HEK293 (cell line): ENCODE results near the gene NR0B2.

Experiments used
- CTCF ChIA-PET: fragments of 350-600 bp; formaldehyde crosslinking; extraction: SDS; loops from one replicate; lab custom pipeline; 2021; ENCODE audit warnings: antibody characterized with exemption; lab: Yijun Ruan, JAX
- POLR2A ChIA-PET: fragments of 300-600 bp; formaldehyde crosslinking; extraction: SDS; loops from one replicate; lab custom pipeline; 2020; ENCODE audit warnings: antibody characterized with exemption, inconsistent platforms; lab: Yijun Ruan, JAX
- H3K27ac ChIP-seq: fragments of 200-500 bp; sonication (Bioruptor generic); 2 replicates; pipeline ENCODE4 v1.5.1; 2014; ENCODE audit warnings: low read depth, low read length, control low read depth, inconsistent platforms; ENCODE audit errors: extremely low read depth
- H3K36me3 ChIP-seq, 2 experiments: fragments of 200-500 bp in 1 of 2; sonication (Bioruptor generic) in 1 of 2; 1 replicate in 1 of 2; 2 replicates in 1 of 2; pipeline ENCODE4 v1.5.1; 2014 to 2017; ENCODE audit warnings: inconsistent platforms in 2 of 2, low read length in 2 of 2; ENCODE audit not compliant: control insufficient read depth in 2 of 2, insufficient read depth in 1 of 2
- H3K4me1 ChIP-seq: fragments of 200-500 bp; sonication (Bioruptor generic); 2 replicates; pipeline ENCODE4 v1.5.1; 2014; ENCODE audit warnings: mild to moderate bottlenecking, low read length, inconsistent platforms; ENCODE audit not compliant: control insufficient read depth, insufficient read depth
- H3K4me3 ChIP-seq: 2 replicates; pipeline ENCODE4 v1.5.1; 2011; ENCODE audit warnings: low read depth, mild to moderate bottlenecking, control low read depth, low read length, moderate library complexity
- H3K9me3 ChIP-seq: fragments of 200-500 bp; sonication (Bioruptor generic); 2 replicates; pipeline ENCODE4 v1.5.1; 2014; ENCODE audit warnings: low read depth, low read length, inconsistent platforms; ENCODE audit not compliant: control insufficient read depth, insufficient read depth
- PRDM1 ChIP-seq: fragments of 450-650 bp; formaldehyde crosslinking; IDR thresholded peaks from 2 replicates; pipeline ENCODE4; 2016; ENCODE audit warnings: missing biosample characterization, missing genetic modification characterization
- SCRT2 ChIP-seq: fragments of 450-650 bp; formaldehyde crosslinking; IDR thresholded peaks from 2 replicates; pipeline ENCODE4 v1.5.1; 2016; ENCODE audit warnings: missing biosample characterization, missing genetic modification characterization
- ZBTB1 ChIP-seq: fragments of 450-650 bp; formaldehyde crosslinking; IDR thresholded peaks from 2 replicates; pipeline ENCODE4 v1.5.1; 2016; ENCODE audit warnings: missing biosample characterization, missing genetic modification characterization
- ZBTB17 ChIP-seq: fragments of 450-650 bp; formaldehyde crosslinking; IDR thresholded peaks from 2 replicates; pipeline ENCODE4 v1.5.1; 2016; ENCODE audit warnings: missing biosample characterization, missing genetic modification characterization
- ZBTB21 ChIP-seq: fragments of 450-650 bp; formaldehyde crosslinking; IDR thresholded peaks from 2 replicates; pipeline ENCODE4 v1.5.1; 2017; ENCODE audit warnings: missing biosample characterization, missing genetic modification characterization
- ZBTB7A ChIP-seq: fragments of 450-650 bp; formaldehyde crosslinking; IDR thresholded peaks from 2 replicates; pipeline ENCODE4 v1.5.1; 2016; ENCODE audit warnings: low read depth, missing biosample characterization, missing genetic modification characterization
- ZNF10 ChIP-seq: fragments of 450-650 bp; formaldehyde crosslinking; IDR thresholded peaks from 2 replicates; pipeline ENCODE4 v1.5.1; 2017; ENCODE audit warnings: missing biosample characterization, missing genetic modification characterization
- ZNF138 ChIP-seq: fragments of 450-650 bp; formaldehyde crosslinking; IDR thresholded peaks from 2 replicates; pipeline ENCODE4 v1.5.1; 2016; ENCODE audit warnings: missing biosample characterization, missing genetic modification characterization, borderline replicate concordance
- ZNF311 ChIP-seq: fragments of 450-650 bp; formaldehyde crosslinking; IDR thresholded peaks from 2 replicates; pipeline ENCODE4 v1.5.1; 2017; ENCODE audit warnings: missing biosample characterization, missing genetic modification characterization, borderline replicate concordance
- ZNF335 ChIP-seq: fragments of 450-650 bp; formaldehyde crosslinking; conservative IDR thresholded peaks from 2 replicates; pipeline ENCODE4 v1.5.1; 2016; ENCODE audit warnings: missing biosample characterization, missing genetic modification characterization
- ZNF423 ChIP-seq: fragments of 450-650 bp; formaldehyde crosslinking; IDR thresholded peaks from 2 replicates; pipeline ENCODE4 v1.5.1; 2016; ENCODE audit warnings: missing biosample characterization, missing genetic modification characterization
- ZNF530 ChIP-seq: fragments of 450-650 bp; formaldehyde crosslinking; IDR thresholded peaks from 2 replicates; pipeline ENCODE4 v1.5.1; 2016; ENCODE audit warnings: low read depth, missing biosample characterization, missing genetic modification characterization
- ZNF600 ChIP-seq: fragments of 450-650 bp; formaldehyde crosslinking; IDR thresholded peaks from 2 replicates; pipeline ENCODE4 v1.5.1; 2016; ENCODE audit warnings: missing biosample characterization, missing genetic modification characterization
- ZNF621 ChIP-seq: fragments of 450-650 bp; formaldehyde crosslinking; IDR thresholded peaks from 2 replicates; pipeline ENCODE4 v1.5.1; 2017; ENCODE audit warnings: missing biosample characterization, missing genetic modification characterization
- ZNF654 ChIP-seq: fragments of 450-650 bp; formaldehyde crosslinking; IDR thresholded peaks from 2 replicates; pipeline ENCODE4 v1.5.1; 2016; ENCODE audit warnings: low read depth, missing biosample characterization, missing genetic modification characterization
- TF ChIP-seq, protein P1 (sequence below): fragments of 450-650 bp; formaldehyde crosslinking; conservative IDR thresholded peaks from 2 replicates; pipeline ENCODE4 v1.5.1; 2016; ENCODE audit warnings: low read depth, missing biosample characterization, missing genetic modification characterization
- TF ChIP-seq, protein P2 (sequence below): fragments of 450-650 bp; formaldehyde crosslinking; IDR thresholded peaks from 2 replicates; pipeline ENCODE4 v1.5.1; 2017; ENCODE audit warnings: missing biosample characterization, mild to moderate bottlenecking, missing genetic modification characterization, moderate library complexity
- TF ChIP-seq, protein P3 (sequence below): fragments of 450-650 bp; formaldehyde crosslinking; IDR thresholded peaks from 2 replicates; pipeline ENCODE4 v1.5.1; 2016; ENCODE audit warnings: missing biosample characterization, missing genetic modification characterization, low read depth
- TF ChIP-seq, protein P4 (sequence below): fragments of 450-650 bp; formaldehyde crosslinking; IDR thresholded peaks from 2 replicates; pipeline ENCODE4 v1.5.1; 2016; ENCODE audit warnings: missing biosample characterization, missing genetic modification characterization
- TF ChIP-seq, protein P5 (sequence below): fragments of 450-650 bp; formaldehyde crosslinking; IDR thresholded peaks from 2 replicates; pipeline ENCODE4 v1.5.1; 2016; ENCODE audit warnings: missing biosample characterization, missing genetic modification characterization

The NR0B2 gene, protein sequence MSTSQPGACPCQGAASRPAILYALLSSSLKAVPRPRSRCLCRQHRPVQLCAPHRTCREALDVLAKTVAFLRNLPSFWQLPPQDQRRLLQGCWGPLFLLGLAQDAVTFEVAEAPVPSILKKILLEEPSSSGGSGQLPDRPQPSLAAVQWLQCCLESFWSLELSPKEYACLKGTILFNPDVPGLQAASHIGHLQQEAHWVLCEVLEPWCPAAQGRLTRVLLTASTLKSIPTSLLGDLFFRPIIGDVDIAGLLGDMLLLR

DNA sequence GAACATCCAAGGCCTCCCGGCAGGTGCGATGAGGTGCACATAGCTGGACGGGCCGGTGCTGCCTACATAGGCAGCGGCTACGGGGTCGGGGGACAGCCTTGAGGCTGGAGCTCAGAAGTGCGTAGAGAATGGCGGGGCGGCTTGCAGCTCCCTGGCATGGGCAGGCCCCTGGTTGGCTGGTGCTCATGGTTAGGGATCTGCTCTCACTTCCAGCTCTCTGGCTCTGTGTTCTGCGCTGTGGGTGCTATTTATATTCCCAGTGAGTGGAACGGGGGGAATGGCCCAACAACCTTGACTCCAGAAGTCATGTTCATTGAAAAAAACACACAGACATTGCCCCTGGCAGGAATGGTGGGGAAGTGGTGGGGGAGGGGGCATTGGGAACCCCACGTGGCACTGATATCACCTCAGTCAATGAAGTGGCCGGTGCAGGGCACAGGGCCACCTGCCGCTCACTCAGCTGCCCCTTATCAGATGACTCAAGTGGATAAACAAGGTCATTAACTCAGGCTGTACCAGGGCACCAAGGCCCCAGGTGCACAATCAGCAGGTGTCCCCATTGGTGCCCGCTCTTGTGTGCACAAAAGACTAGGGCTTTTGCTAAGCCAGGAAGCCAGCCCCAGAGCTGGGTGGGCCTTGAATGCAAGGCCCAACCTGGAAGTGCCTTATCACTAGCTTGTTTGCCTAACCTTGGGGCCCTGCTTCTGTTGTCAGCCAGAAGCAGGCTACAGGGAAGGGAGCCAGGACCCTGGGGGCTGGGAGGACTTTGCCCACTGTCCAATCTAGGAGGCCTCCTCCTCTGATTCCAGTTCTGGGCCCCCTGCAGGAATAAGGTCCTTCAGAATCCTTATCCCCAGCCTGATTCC, at the start of gene NR0B2:
TSS of gene NR0B2 (minus strand) at position 222 of the 866 bp plus-strand sequence. CDS start at position 187, 35 bp downstream.
- POLR2A ChIA-PET, result interaction anchor here (0.9 to 1.2 kb wide), 3 partner anchors 8 to 26 kb away, joined by 3 to 4 read pairs (median 3); partner anchors contain the start of genes GPATCH3 and NUDC
- Histone ChIP-seq H3K27ac (peak within 1 kb of the TSS; percentile 45; the same call in 1 of the 2 replicates), H3K4me1 (peaks cover 8% of the 10 kb centered on the region), H3K36me3 (no peaks in the 10 kb centered on the region), H3K4me3 (no peak within 1 kb of the TSS), H3K9me3 (no peaks in the 10 kb centered on the region)
- CTCF ChIA-PET, result interaction anchor here (0.5 to 1.5 kb wide), 2 partner anchors 15 to 405 kb away, joined by 4 read pairs; no protein-coding TSS in a partner anchor
- TF ChIP-seq ZNF621 (tag by site-specific recombination) (no peak), ZNF423 (tag by site-specific recombination) (0 out of 2 replicates have a peak, but pooled peaks have one; percentile 7), ZNF600 (peak; percentile 16; the same call in 1 of the 2 replicates), ZNF530 (tag by site-specific recombination) (no peak), ZBTB1 (tag by site-specific recombination) (no peak), ZNF311 (tag by site-specific recombination) (no peak), ZNF654 (tag by site-specific recombination) (no peak), ZNF138 (tag by site-specific recombination) (no peak), PRDM1 (tag by site-specific recombination) (no peak), ZNF335 (tag by site-specific recombination) (peak; percentile 99), ZBTB21 (tag by site-specific recombination) (no peak), ZBTB17 (tag by site-specific recombination) (no peak), SCRT2 (tag by site-specific recombination) (peak; percentile 71), ZBTB7A (no peak), ZNF10 (tag by site-specific recombination) (no peak)
- TF ChIP-seq, protein P1, sequence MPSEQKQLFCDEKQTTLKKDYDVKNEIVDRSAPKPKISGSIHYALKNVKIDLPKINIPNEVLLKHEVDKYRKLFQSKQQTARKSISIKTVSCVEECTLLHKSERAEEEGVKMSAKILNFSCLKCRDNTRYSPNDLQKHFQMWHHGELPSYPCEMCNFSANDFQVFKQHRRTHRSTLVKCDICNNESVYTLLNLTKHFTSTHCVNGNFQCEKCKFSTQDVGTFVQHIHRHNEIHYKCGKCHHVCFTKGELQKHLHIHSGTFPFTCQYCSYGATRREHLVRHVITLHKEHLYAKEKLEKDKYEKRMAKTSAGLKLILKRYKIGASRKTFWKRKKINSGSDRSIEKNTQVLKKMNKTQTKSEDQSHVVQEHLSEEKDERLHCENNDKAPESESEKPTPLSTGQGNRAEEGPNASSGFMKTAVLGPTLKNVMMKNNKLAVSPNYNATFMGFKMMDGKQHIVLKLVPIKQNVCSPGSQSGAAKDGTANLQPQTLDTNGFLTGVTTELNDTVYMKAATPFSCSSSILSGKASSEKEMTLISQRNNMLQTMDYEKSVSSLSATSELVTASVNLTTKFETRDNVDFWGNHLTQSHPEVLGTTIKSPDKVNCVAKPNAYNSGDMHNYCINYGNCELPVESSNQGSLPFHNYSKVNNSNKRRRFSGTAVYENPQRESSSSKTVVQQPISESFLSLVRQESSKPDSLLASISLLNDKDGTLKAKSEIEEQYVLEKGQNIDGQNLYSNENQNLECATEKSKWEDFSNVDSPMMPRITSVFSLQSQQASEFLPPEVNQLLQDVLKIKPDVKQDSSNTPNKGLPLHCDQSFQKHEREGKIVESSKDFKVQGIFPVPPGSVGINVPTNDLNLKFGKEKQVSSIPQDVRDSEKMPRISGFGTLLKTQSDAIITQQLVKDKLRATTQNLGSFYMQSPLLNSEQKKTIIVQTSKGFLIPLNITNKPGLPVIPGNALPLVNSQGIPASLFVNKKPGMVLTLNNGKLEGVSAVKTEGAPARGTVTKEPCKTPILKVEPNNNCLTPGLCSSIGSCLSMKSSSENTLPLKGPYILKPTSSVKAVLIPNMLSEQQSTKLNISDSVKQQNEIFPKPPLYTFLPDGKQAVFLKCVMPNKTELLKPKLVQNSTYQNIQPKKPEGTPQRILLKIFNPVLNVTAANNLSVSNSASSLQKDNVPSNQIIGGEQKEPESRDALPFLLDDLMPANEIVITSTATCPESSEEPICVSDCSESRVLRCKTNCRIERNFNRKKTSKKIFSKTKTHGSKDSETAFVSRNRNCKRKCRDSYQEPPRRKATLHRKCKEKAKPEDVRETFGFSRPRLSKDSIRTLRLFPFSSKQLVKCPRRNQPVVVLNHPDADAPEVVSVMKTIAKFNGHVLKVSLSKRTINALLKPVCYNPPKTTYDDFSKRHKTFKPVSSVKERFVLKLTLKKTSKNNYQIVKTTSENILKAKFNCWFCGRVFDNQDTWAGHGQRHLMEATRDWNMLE (tag by site-specific recombination), result peak; percentile 43
- TF ChIP-seq, protein P2, sequence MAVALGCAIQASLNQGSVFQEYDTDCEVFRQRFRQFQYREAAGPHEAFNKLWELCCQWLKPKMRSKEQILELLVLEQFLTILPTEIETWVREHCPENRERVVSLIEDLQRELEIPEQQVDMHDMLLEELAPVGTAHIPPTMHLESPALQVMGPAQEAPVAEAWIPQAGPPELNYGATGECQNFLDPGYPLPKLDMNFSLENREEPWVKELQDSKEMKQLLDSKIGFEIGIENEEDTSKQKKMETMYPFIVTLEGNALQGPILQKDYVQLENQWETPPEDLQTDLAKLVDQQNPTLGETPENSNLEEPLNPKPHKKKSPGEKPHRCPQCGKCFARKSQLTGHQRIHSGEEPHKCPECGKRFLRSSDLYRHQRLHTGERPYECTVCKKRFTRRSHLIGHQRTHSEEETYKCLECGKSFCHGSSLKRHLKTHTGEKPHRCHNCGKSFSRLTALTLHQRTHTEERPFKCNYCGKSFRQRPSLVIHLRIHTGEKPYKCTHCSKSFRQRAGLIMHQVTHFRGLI, result 0 out of 2 replicates have a peak, but pooled peaks have one; percentile 56
- TF ChIP-seq, protein P3, sequence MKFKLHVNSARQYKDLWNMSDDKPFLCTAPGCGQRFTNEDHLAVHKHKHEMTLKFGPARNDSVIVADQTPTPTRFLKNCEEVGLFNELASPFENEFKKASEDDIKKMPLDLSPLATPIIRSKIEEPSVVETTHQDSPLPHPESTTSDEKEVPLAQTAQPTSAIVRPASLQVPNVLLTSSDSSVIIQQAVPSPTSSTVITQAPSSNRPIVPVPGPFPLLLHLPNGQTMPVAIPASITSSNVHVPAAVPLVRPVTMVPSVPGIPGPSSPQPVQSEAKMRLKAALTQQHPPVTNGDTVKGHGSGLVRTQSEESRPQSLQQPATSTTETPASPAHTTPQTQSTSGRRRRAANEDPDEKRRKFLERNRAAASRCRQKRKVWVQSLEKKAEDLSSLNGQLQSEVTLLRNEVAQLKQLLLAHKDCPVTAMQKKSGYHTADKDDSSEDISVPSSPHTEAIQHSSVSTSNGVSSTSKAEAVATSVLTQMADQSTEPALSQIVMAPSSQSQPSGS (tag by site-specific recombination), result no peak
- TF ChIP-seq, protein P4, sequence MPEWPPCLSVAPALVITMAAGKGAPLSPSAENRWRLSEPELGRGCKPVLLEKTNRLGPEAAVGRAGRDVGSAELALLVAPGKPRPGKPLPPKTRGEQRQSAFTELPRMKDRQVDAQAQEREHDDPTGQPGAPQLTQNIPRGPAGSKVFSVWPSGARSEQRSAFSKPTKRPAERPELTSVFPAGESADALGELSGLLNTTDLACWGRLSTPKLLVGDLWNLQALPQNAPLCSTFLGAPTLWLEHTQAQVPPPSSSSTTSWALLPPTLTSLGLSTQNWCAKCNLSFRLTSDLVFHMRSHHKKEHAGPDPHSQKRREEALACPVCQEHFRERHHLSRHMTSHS (tag by site-specific recombination), result no peak
- TF ChIP-seq, protein P5, sequence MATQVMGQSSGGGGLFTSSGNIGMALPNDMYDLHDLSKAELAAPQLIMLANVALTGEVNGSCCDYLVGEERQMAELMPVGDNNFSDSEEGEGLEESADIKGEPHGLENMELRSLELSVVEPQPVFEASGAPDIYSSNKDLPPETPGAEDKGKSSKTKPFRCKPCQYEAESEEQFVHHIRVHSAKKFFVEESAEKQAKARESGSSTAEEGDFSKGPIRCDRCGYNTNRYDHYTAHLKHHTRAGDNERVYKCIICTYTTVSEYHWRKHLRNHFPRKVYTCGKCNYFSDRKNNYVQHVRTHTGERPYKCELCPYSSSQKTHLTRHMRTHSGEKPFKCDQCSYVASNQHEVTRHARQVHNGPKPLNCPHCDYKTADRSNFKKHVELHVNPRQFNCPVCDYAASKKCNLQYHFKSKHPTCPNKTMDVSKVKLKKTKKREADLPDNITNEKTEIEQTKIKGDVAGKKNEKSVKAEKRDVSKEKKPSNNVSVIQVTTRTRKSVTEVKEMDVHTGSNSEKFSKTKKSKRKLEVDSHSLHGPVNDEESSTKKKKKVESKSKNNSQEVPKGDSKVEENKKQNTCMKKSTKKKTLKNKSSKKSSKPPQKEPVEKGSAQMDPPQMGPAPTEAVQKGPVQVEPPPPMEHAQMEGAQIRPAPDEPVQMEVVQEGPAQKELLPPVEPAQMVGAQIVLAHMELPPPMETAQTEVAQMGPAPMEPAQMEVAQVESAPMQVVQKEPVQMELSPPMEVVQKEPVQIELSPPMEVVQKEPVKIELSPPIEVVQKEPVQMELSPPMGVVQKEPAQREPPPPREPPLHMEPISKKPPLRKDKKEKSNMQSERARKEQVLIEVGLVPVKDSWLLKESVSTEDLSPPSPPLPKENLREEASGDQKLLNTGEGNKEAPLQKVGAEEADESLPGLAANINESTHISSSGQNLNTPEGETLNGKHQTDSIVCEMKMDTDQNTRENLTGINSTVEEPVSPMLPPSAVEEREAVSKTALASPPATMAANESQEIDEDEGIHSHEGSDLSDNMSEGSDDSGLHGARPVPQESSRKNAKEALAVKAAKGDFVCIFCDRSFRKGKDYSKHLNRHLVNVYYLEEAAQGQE (tag by site-specific recombination), result no peak
